WTC11 (cell line): ENCODE measurements around the gene HYAL1. TPM values are rescaled to one million over a fixed set of nuclear protein-coding genes. Genes with fewer than 3 reads are reported as not detected.
"Not testable (repeated sequence)": the region's sequence is repeated elsewhere in the genome, so short reads cannot be mapped to it uniquely, and the experiment has no call there.

Experiments used
- ATAC-seq: fragments of 200-7000 bp; cut with Tn5 transposase; 2 replicates; pipeline ENCODE4 v1.10.0; 2021; ENCODE audit warnings: mild to moderate bottlenecking, moderate library complexity
- CTCF ChIA-PET: fragments of 300-600 bp; sonication (Branson Sonifier 250); formaldehyde crosslinking; loops from one replicate; lab custom pipeline; 2021; ENCODE audit warnings: antibody characterized with exemption; lab: Charles Lee
- POLR2A ChIA-PET: fragments of 350-600 bp; sonication (Branson Sonifier 250); formaldehyde crosslinking; loops from one replicate; lab custom pipeline; 2021; ENCODE audit warnings: antibody characterized with exemption; lab: Charles Lee
- DNase-seq: peaks from one replicate; pipeline ENCODE4 v3.0.0; 2021; ENCODE audit warnings: low spot score
- H3K27ac Mint-ChIP-seq: 2 replicates; pipeline ENCODE4 v1.8.0; 2021; ENCODE audit warnings: mixed read lengths
- H3K27me3 Mint-ChIP-seq: 2 replicates; pipeline ENCODE4 v1.8.0; 2021; ENCODE audit warnings: low read depth, mild to moderate bottlenecking, moderate library complexity, mixed read lengths
- H3K36me3 Mint-ChIP-seq: 2 replicates; pipeline ENCODE4 v1.8.0; 2021; ENCODE audit warnings: mixed read lengths
- H3K4me1 Mint-ChIP-seq: 2 replicates; pipeline ENCODE4 v1.8.0; 2022; ENCODE audit warnings: mixed read lengths
- H3K4me3 Mint-ChIP-seq: 2 replicates; pipeline ENCODE4 v1.8.0; 2021; ENCODE audit warnings: mild to moderate bottlenecking, moderate library complexity, mixed read lengths
- H3K9me3 Mint-ChIP-seq: 2 replicates; pipeline ENCODE4 v1.8.0; 2021; ENCODE audit warnings: mixed read lengths
- JUN ChIP-seq: sonication (generic); formaldehyde crosslinking; IDR thresholded peaks from 2 replicates; pipeline ENCODE4 v1.8.0; 2023; ENCODE audit warnings: mild to moderate bottlenecking, missing genetic modification reagents
- RORB ChIP-seq: fragments of 250-450 bp; sonication (Bioruptor Pico); IDR thresholded peaks from 2 replicates; pipeline ENCODE4 v1.9.0; 2021; ENCODE audit warnings: mild to moderate bottlenecking
- TEAD1 ChIP-seq: sonication (generic); formaldehyde crosslinking; IDR thresholded peaks from 2 replicates; pipeline ENCODE4 v1.8.0; 2022; ENCODE audit warnings: mild to moderate bottlenecking, missing genetic modification reagents
- TEAD4 ChIP-seq: sonication (generic); formaldehyde crosslinking; IDR thresholded peaks from 2 replicates; pipeline ENCODE4 v1.8.0; 2022; ENCODE audit warnings: mild to moderate bottlenecking, missing genetic modification reagents
- ZNF121 ChIP-seq: sonication (generic); formaldehyde crosslinking; IDR thresholded peaks from 2 replicates; pipeline ENCODE4 v1.8.0; 2023; ENCODE audit warnings: missing genetic modification reagents
- ZNF317 ChIP-seq: sonication (generic); formaldehyde crosslinking; IDR thresholded peaks from 2 replicates; pipeline ENCODE4 v1.8.1; 2023; ENCODE audit warnings: low read depth, mild to moderate bottlenecking, moderate library complexity, missing genetic modification reagents, borderline replicate concordance
- ZNF423 ChIP-seq: fragments of 250-450 bp; sonication (Bioruptor Pico); IDR thresholded peaks from 2 replicates; pipeline ENCODE4 v2.1.2; 2022; ENCODE audit warnings: mild to moderate bottlenecking, moderate library complexity
- total RNA-seq: library from RNA; stranded (reverse); gene quantifications from 3 replicates; pipeline ENCODE4 v1.2.3, GENCODE V29; 2021
- TF ChIP-seq, protein P1 (sequence below): sonication (generic); formaldehyde crosslinking; IDR thresholded peaks from 2 replicates; pipeline ENCODE4 v1.8.0; 2022; ENCODE audit warnings: missing genetic modification reagents
- TF ChIP-seq, protein P2 (sequence below): sonication (generic); formaldehyde crosslinking; IDR thresholded peaks from 2 replicates; pipeline ENCODE4 v1.8.0; 2022; ENCODE audit warnings: mild to moderate bottlenecking, missing genetic modification reagents
- TF ChIP-seq, protein P3 (sequence below): sonication (generic); formaldehyde crosslinking; IDR thresholded peaks from 2 replicates; pipeline ENCODE4 v1.8.1; 2023; ENCODE audit warnings: mild to moderate bottlenecking, missing genetic modification reagents, moderate library complexity
- TF ChIP-seq, protein P4 (sequence below): sonication (generic); formaldehyde crosslinking; IDR thresholded peaks from 2 replicates; pipeline ENCODE4 v1.8.1; 2023; ENCODE audit warnings: mild to moderate bottlenecking, missing genetic modification reagents
- TF ChIP-seq, protein P5 (sequence below): sonication (generic); formaldehyde crosslinking; IDR thresholded peaks from 2 replicates; pipeline ENCODE4 v1.8.1; 2023; ENCODE audit warnings: mild to moderate bottlenecking, moderate library complexity, missing genetic modification reagents
- TF ChIP-seq, protein P6 (sequence below): sonication (generic); formaldehyde crosslinking; IDR thresholded peaks from 2 replicates; pipeline ENCODE4 v1.8.1; 2023; ENCODE audit warnings: mild to moderate bottlenecking, missing genetic modification reagents, moderate library complexity

HYAL1 gene
- total RNA-seq, 1 experiment from 2014 or later, result 3.4 TPM

DNA sequence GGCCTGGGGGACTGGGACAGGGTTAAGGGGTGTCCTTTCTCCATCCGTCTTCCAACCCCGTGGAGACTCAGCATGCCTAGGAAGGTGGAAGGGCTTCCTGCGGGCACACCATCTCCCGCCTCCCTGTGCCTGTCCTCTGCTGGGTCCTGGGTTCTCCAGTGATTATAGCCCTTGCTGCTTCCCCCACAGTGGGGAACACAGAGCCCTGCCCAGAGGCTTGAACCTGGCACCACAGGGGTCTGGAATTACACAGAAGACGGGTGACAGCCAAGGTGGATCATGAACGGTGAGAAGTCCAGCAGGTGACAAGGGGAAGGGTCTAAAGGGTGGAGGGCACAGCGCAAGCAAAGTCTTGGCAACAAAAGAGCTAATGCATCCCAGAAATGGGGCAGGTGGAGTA lies 40.6 kb downstream of the HYAL1 start:
- Mint-ChIP-seq H3K4me1 (peaks cover 44% of the 10 kb centered on the region), H3K4me3 (no peak overlapping the region)

DNA sequence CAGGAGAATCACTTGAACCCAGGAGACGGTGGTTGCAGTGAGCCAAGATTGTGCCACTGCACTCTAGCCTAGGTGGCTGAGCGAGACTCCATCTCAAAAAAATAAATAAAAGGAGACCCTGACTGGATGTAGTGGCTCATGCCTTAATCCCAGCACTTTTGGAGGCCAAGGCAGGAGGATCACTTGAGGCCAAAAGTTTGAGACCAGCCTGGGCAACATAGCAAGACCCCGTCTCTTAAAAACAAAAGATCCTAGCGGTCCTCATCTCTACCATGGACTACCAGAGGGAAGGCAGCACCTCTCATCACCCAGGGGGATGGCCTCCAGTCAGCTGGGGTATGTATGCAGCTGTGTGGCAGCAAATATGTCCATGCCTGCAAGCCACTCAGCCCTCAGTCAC lies 41.2 kb downstream of the HYAL1 start:
- H3K36me3 Mint-ChIP-seq, result not testable (repeated sequence)

More for the DNA sequence above, 40.6 kb downstream of the HYAL1 start:
- H3K9me3 Mint-ChIP-seq, result no peaks in the 10 kb centered on the region
- DNase-seq, result no peak
- H3K27ac Mint-ChIP-seq, result no peak overlapping the region
- H3K36me3 Mint-ChIP-seq, result peaks cover 2% of the 10 kb centered on the region; the same call in 1 of the 2 replicates
- H3K27me3 Mint-ChIP-seq, result no peaks in the 10 kb centered on the region; the same call in 1 of the 2 replicates
- CTCF ChIA-PET, result interaction anchor here (0.6 to 4.4 kb wide), 11 partner anchors 13 to 1938 kb away, joined by 3 to 73 read pairs (median 10); partner anchors contain the start of genes GNAT1 and HYAL1
- POLR2A ChIA-PET, result no interaction called here
- TF ChIP-seq, protein P1, sequence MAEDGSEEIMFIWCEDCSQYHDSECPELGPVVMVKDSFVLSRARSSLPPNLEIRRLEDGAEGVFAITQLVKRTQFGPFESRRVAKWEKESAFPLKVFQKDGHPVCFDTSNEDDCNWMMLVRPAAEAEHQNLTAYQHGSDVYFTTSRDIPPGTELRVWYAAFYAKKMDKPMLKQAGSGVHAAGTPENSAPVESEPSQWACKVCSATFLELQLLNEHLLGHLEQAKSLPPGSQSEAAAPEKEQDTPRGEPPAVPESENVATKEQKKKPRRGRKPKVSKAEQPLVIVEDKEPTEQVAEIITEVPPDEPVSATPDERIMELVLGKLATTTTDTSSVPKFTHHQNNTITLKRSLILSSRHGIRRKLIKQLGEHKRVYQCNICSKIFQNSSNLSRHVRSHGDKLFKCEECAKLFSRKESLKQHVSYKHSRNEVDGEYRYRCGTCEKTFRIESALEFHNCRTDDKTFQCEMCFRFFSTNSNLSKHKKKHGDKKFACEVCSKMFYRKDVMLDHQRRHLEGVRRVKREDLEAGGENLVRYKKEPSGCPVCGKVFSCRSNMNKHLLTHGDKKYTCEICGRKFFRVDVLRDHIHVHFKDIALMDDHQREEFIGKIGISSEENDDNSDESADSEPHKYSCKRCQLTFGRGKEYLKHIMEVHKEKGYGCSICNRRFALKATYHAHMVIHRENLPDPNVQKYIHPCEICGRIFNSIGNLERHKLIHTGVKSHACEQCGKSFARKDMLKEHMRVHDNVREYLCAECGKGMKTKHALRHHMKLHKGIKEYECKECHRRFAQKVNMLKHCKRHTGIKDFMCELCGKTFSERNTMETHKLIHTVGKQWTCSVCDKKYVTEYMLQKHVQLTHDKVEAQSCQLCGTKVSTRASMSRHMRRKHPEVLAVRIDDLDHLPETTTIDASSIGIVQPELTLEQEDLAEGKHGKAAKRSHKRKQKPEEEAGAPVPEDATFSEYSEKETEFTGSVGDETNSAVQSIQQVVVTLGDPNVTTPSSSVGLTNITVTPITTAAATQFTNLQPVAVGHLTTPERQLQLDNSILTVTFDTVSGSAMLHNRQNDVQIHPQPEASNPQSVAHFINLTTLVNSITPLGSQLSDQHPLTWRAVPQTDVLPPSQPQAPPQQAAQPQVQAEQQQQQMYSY (CRISPR knock-in tag), result no peak
- ATAC-seq, result no peak

DNA sequence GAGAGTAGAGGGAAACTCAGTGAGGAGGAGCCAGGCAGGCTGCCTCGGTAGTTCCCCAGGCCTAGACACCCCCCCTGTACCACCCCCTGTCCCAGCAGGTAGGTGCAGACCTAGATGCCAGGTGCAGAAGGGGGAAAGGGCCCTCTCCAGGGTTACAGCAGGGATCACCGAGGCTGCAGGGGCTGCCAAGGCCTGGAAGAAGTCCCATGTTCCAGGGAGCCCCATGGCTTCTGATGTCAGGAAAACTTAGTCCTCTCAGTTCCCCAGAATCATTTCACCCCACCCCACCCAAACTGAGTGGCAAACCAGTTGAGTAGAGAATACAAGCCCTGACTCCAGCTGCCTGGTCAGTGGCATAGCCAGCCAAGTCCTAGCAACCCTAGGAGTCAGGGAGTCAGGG lies 41.9 kb downstream of the HYAL1 start:
- Mint-ChIP-seq H3K27me3 (no peaks in the 10 kb centered on the region; the same call in 1 of the 2 replicates), H3K36me3 (peaks cover 12% of the 10 kb centered on the region), H3K4me1 (peaks cover 37% of the 10 kb centered on the region), H3K4me3 (0 out of 2 replicates have a peak overlapping the region, but pooled peaks have one; percentile 64), H3K27ac (no peak overlapping the region)
- ChIA-PET CTCF (interaction anchor here (2.8 to 7.6 kb wide), 6 partner anchors 12 to 69 kb away, joined by 17 to 151 read pairs (median 76); partner anchors contain the start of gene SEMA3B), POLR2A (interaction anchor here (0.6 kb wide), 1 partner anchor 406 kb away, joined by 3 read pairs; no protein-coding TSS in a partner anchor)
- DNase-seq, result no peak
- ATAC-seq, result no peak
- TF ChIP-seq, protein P2, sequence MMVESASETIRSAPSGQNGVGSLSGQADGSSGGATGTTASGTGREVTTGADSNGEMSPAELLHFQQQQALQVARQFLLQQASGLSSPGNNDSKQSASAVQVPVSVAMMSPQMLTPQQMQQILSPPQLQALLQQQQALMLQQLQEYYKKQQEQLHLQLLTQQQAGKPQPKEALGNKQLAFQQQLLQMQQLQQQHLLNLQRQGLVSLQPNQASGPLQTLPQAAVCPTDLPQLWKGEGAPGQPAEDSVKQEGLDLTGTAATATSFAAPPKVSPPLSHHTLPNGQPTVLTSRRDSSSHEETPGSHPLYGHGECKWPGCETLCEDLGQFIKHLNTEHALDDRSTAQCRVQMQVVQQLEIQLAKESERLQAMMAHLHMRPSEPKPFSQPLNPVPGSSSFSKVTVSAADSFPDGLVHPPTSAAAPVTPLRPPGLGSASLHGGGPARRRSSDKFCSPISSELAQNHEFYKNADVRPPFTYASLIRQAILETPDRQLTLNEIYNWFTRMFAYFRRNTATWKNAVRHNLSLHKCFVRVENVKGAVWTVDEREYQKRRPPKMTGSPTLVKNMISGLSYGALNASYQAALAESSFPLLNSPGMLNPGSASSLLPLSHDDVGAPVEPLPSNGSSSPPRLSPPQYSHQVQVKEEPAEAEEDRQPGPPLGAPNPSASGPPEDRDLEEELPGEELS, result no peak
- no peak for TF ChIP-seq TEAD1
- TF ChIP-seq, protein P3, sequence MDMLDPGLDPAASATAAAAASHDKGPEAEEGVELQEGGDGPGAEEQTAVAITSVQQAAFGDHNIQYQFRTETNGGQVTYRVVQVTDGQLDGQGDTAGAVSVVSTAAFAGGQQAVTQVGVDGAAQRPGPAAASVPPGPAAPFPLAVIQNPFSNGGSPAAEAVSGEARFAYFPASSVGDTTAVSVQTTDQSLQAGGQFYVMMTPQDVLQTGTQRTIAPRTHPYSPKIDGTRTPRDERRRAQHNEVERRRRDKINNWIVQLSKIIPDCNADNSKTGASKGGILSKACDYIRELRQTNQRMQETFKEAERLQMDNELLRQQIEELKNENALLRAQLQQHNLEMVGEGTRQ (CRISPR knock-in tag), result no peak
- TF ChIP-seq RORB (CRISPR knock-in tag), result no peak
- no peak for TF ChIP-seq ZNF317 (CRISPR knock-in tag)
- TF ChIP-seq, protein P4, sequence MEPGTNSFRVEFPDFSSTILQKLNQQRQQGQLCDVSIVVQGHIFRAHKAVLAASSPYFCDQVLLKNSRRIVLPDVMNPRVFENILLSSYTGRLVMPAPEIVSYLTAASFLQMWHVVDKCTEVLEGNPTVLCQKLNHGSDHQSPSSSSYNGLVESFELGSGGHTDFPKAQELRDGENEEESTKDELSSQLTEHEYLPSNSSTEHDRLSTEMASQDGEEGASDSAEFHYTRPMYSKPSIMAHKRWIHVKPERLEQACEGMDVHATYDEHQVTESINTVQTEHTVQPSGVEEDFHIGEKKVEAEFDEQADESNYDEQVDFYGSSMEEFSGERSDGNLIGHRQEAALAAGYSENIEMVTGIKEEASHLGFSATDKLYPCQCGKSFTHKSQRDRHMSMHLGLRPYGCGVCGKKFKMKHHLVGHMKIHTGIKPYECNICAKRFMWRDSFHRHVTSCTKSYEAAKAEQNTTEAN (CRISPR knock-in tag), result no peak
- TF ChIP-seq ZNF423, result no peak
- TF ChIP-seq, all 79 proteins: peak for 0
- no peaks in the 10 kb centered on the region for H3K9me3 Mint-ChIP-seq

More for the DNA sequence above, 41.2 kb downstream of the HYAL1 start:
- POLR2A ChIA-PET, H3K27ac Mint-ChIP-seq, H3K4me3 Mint-ChIP-seq, H3K27me3 Mint-ChIP-seq, ATAC-seq, H3K9me3 Mint-ChIP-seq, DNase-seq: not testable (repeated sequence)
- peaks cover 42% of the 10 kb centered on the region for H3K4me1 Mint-ChIP-seq
- CTCF ChIA-PET, result interaction anchor here (3.5 kb wide), 1 partner anchor 68 kb away, joined by 61 read pairs; the partner anchor contains the start of gene GNAT1
- peak; percentile 77; the same call in 1 of the 2 replicates for TF ChIP-seq ZNF121 (CRISPR knock-in tag)

DNA sequence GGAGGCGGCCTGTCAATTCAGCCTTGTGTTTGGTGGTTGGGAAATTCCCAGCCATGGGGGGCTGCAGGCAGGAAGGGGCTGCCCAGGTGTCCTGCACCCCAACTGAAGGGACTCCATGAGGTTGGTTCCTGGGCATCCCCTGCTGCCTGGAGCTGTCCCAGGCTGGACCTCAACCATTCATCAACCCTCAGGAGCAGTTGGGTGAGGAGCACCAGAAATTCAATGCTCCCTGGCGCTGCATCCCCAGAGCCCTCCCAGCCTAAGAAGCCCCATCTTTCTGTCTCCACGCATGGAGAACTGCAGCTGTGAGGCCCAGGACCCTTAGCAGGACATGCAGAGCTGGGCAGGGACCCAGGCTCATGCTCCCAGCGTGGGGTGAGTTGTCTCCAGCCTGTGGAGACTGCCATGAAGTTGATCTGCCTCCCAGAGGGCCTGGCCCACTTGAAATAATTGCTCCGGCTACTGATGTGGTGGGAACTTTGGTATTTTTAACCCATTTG lies 42.4 kb downstream of the HYAL1 start:
- Mint-ChIP-seq H3K4me3 (peak overlapping the region; percentile 64), H3K4me1 (peaks cover 36% of the 10 kb centered on the region), H3K9me3 (no peaks in the 10 kb centered on the region), H3K36me3 (peaks cover 16% of the 10 kb centered on the region), H3K27me3 (no peaks in the 10 kb centered on the region; the same call in 1 of the 2 replicates), H3K27ac (no peak overlapping the region)
- ATAC-seq (no peak), DNase-seq (no peak)
- CTCF ChIA-PET, result interaction anchor here (1.2 to 7.6 kb wide), 8 partner anchors 12 to 68 kb away, joined by 9 to 151 read pairs (median 58); partner anchors contain the start of genes SEMA3B and SLC38A3
- POLR2A ChIA-PET, result interaction anchor here (0.6 to 1.0 kb wide), 2 partner anchors 66 to 405 kb away, joined by 3 read pairs; no protein-coding TSS in a partner anchor
- TF ChIP-seq, protein P4 (CRISPR knock-in tag), result no peak
- TF ChIP-seq, protein P5, sequence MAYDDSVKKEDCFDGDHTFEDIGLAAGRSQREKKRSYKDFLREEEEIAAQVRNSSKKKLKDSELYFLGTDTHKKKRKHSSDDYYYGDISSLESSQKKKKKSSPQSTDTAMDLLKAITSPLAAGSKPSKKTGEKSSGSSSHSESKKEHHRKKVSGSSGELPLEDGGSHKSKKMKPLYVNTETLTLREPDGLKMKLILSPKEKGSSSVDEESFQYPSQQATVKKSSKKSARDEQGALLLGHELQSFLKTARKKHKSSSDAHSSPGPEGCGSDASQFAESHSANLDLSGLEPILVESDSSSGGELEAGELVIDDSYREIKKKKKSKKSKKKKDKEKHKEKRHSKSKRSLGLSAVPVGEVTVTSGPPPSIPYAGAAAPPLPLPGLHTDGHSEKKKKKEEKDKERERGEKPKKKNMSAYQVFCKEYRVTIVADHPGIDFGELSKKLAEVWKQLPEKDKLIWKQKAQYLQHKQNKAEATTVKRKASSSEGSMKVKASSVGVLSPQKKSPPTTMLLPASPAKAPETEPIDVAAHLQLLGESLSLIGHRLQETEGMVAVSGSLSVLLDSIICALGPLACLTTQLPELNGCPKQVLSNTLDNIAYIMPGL (CRISPR knock-in tag), result no peak
- TF ChIP-seq JUN (no peak), ZNF317 (CRISPR knock-in tag) (no peak), TEAD4 (CRISPR knock-in tag) (no peak)
- TF ChIP-seq, protein P6, sequence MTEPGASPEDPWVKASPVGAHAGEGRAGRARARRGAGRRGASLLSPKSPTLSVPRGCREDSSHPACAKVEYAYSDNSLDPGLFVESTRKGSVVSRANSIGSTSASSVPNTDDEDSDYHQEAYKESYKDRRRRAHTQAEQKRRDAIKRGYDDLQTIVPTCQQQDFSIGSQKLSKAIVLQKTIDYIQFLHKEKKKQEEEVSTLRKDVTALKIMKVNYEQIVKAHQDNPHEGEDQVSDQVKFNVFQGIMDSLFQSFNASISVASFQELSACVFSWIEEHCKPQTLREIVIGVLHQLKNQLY (CRISPR knock-in tag), result no peak
